Motor neuron (in vitro differentiated cells): ENCODE measurements around the gene CLDND2. TPM values are rescaled to one million over a fixed set of nuclear protein-coding genes. Genes with fewer than 3 reads are reported as not detected.

Source experiments
- ATAC-seq, 8 experiments: fragments of 200-7000 bp; cut with Tn5 transposase; replicated peaks in 6 of 8; 2 replicates each; pipeline ENCODE4 v1.8.0; 2021; ENCODE audit warnings: mild to moderate bottlenecking in 8 of 8, moderate library complexity in 8 of 8
- H3K27ac ChIP-seq, 2 donors: fragments of 250-450 bp; sonication (Bioruptor Pico); 2 replicates each; pipeline ENCODE4 v1.9.0; 2021; ENCODE audit warnings: antibody characterized with exemption in 2 of 2, mild to moderate bottlenecking in 2 of 2, moderate library complexity in 1 of 2
- H3K4me1 ChIP-seq, 2 donors: fragments of 250-450 bp; sonication (Bioruptor Pico); replicated peaks in 1 of 2; 2 replicates each; pipeline ENCODE4 v1.6.1; 2021; ENCODE audit warnings: antibody characterized with exemption in 2 of 2, mild to moderate bottlenecking in 2 of 2, moderate library complexity in 1 of 2
- H3K4me3 ChIP-seq, 5 donors: fragments of 250-450 bp; sonication (Bioruptor Pico); 2 replicates each; pipeline ENCODE4 v1.9.0; 2021; ENCODE audit warnings: antibody characterized with exemption in 5 of 5, mild to moderate bottlenecking in 5 of 5, moderate library complexity in 4 of 5
- WGBS, 10 experiments: fragments of 450-650 bp; shearing (Covaris generic); methylation state at CpG; one replicate each; pipeline ENCODE4 v1.0.0; 2022; 5-methylcytosine and 5-hydroxymethylcytosine counted together
- in situ Hi-C, 9 experiments: fragments of 400-800 bp; cut with MboI; loops; one replicate each; pipeline ENCODE4 v1.15.0; 2021; ENCODE audit warnings: low sequenced_read_pairs in 9 of 9, low pct_unique_long_range_greater_than_20kb in 2 of 9; ENCODE audit not compliant: unreplicated experiment in 9 of 9
- total RNA-seq, 8 experiments: library from RNA; unstranded; fragments of 300-600 nt; gene quantifications; 2 replicates each; pipeline versions ENCODE4 v1.2.3 to v1.2.4, GENCODE V29; 2022

The CLDND2 gene
- total RNA-seq, 8 experiments from 2014 or later: 0.36 to 4.1 (median 2.4) TPM

DNA sequence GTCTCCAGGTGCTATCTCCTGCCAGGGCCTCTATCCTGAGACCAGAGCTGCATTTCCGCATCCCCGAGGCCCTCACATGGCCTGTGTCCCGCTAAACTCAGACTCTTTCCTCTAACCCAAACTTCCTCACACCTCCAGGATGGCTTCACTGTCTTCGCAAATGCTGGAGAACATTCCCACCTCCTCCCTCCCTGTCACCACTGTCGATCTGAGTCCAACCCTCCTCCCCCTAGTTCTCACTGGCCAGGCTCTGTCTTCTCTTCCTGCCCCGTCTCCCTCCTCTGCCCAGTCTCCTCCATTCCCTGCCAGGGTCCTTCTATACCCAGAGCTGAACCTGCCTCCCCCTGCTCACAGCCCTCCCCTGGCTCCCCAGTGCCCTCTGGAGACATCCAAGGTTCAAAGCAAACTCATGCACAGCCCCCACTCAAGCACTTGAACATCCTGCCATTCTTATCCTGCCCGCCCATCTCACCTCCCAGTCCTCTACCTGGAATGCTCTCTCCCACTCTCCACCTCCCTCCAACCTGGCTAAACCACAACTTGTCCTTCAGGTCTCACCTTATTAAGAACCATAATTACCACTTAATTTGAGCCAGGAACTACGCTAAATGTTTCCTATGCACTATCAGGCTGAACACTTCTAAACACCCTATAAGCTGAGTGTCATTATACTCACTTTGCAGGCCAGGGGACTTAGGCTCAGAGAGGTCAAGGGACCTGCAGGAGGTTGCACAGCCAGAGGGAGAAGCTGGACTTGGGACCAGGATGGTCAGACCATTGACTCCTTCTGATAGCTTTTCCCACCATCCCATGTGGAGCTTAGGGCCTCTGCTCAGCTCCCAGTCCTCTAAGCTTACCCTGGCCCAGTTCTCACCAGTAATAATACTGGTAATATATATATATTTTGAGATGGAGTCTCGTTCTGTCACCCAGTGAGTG is 25.9 kb downstream of the CLDND2 start:
- ATAC-seq: no peak
- WGBS, 10 experiments: 66 to 100% (median 95%) methylated on average over 1 to 5 of the region's 9 CpGs; no CpG with 5 or more reads in 4 of the 10 experiments
- Histone ChIP-seq H3K27ac (no peak overlapping the region), H3K4me1 (peaks cover 0 to 7% of the 10 kb centered on the region in 2 donors), H3K4me3 (no peak overlapping the region)
- in situ Hi-C loops: no loop called here

GRCh38 chr19:51341976-51342580 is 26.7 kb downstream of the CLDND2 start, which contains the start of gene VSIG10L:
TSS of gene VSIG10L (minus strand) at chr19:51342139. CDS start at chr19:51342124, 15 bp downstream.
- H3K4me3 ChIP-seq: peak within 1 kb of the TSS in 2 of 5 donors; percentile 82 to 85
- WGBS, 10 experiments: 0 to 80% methylated on average over 1 of the region's 3 CpGs; no CpG with 5 or more reads in 8 of the 10 experiments
- in situ Hi-C loops: no loop called here
- no peak for ATAC-seq
- H3K27ac ChIP-seq: peak within 1 kb of the TSS in 1 of 2 donors; percentile 94
- H3K4me1 ChIP-seq: peaks cover 0 to 7% of the 10 kb centered on the region in 2 donors

- Histone ChIP-seq H3K4me3 (peak overlapping the region in 2 of 5 donors; percentile 82 to 85), H3K4me1 (peaks cover 0 to 7% of the 10 kb centered on the region in 2 donors), H3K27ac (peak overlapping the region in 1 of 2 donors; percentile 94)
- ATAC-seq: no peak
- in situ Hi-C loops: no loop called here
- WGBS, 10 experiments: 20 to 88% (median 67%) methylated on average over 1 to 9 of the region's 18 CpGs; no CpG with 5 or more reads in 6 of the 10 experiments
Measured at GRCh38 chr19:51341066-51341465, 27.7 kb downstream of the CLDND2 start.

DNA sequence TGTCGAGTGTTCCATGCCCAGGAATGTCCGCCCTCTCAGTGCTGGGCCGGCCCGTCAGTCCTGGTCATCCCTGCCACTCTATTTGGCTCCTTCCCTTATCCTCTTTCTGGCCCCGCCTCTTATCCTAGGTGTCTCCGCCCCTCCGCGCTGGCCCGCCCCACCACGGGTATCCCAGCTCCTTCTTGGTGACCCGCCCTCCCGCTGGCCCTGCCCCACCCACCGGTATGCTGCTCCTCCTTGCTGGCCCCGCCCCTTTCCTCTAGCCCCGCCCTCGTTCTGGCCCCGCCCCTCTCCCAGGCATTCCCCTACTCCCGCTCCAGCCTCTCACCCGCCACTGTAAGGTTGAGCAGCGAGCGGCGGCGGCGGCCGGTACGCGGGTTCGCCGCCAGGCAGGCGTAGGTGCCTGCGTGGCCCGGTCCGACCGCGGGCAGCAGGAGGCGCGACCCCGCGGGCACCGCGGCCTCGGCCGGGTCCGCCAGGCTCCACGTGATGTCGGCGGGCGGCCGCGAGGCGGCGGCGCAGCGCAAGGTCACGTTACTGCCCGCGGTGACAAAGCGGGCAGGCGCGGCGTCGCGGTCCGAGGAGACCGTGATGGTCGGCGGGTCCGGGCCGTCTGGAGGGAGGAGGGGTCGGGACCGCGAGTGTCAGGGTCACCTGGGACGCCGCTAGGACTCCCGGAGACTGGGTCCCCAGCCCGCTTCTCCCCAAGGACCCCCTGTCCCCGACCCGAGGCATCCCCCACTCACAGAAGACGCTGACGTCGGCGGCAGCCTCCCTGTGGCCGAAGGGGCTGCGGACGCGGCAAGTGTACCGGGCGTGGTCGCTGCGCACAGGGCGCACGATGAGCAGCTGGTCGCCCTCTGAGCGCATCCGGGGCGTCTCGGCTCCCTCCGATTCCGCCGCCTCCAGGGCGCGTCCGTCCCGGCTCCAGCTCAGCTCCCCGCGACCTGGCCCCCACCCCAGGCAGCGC is 28.8 kb downstream of the CLDND2 start:
- peaks cover 0 to 7% of the 10 kb centered on the region in 2 donors for H3K4me1 ChIP-seq
- ATAC-seq: peak; percentile 67 to 85 (median 82)
- 0 to 7% (median 0%) methylated on average over 1 to 11 of the region's 107 CpGs; no CpG with 5 or more reads in 7 of the 10 experiments for WGBS, 10 experiments
- H3K4me3 ChIP-seq: peak overlapping the region; percentile 72 to 85 (median 82)
- H3K27ac ChIP-seq: peak overlapping the region; percentile 88 to 94
- in situ Hi-C loops: no loop called here

GRCh38 chr19:51339313-51339686 is 29.5 kb downstream of the CLDND2 start:
- peak overlapping the region in 1 of 2 donors; percentile 71 for H3K27ac ChIP-seq
- ATAC-seq: peak in 5 of 8 experiments; percentile 0 to 4 (median 1)
- H3K4me1 ChIP-seq: peaks cover 0 to 7% of the 10 kb centered on the region in 2 donors
- H3K4me3 ChIP-seq: peak overlapping the region; percentile 72 to 85 (median 82)
- in situ Hi-C loops: no loop called here
- 0 to 4% (median 0%) methylated on average over 1 to 8 of the region's 10 CpGs; no CpG with 5 or more reads in 3 of the 10 experiments for WGBS, 10 experiments

DNA sequence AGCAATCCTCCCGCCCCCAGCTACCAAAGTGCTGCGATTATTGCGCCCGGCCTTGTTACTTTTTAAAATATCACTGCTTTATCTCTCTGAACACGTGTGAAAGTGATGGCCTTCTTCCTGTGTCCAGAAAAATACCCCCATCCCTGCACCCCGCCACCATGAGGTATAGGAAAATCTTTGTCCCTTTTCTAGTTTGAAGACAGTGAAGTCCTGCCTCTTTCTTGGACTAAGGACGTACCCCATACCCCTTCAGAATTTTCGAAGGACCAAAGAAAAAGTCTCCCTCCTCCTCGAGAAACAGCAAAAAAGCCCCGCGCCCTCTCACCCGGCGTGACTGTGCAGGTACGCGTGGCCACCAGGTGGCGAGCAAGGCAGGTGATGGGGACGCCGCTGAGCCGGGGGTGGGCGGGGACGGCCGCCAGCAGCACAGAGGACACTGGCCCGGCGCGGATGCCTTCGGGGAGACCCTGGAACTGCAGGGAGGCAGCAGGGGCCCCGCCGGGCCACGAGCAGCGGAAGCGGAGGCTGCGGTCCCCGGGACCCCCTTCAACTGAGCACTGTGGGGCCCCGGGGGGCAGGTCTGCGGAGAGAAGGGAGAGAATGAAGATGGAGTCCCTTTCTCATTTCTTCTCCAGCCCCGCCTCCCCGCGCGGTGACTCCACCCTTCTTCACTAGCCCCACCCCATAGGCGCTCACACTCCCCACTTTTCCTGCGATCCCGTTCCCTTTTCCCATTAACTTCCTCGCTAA is 30.1 kb downstream of the CLDND2 start:
- in situ Hi-C loops: no loop called here
- WGBS, 10 experiments: 0 to 82% (median 43%) methylated on average over 1 to 10 of the region's 43 CpGs; no CpG with 5 or more reads in 1 of the 10 experiments
- ATAC-seq: peak; percentile 41 to 67 (median 50)

DNA sequence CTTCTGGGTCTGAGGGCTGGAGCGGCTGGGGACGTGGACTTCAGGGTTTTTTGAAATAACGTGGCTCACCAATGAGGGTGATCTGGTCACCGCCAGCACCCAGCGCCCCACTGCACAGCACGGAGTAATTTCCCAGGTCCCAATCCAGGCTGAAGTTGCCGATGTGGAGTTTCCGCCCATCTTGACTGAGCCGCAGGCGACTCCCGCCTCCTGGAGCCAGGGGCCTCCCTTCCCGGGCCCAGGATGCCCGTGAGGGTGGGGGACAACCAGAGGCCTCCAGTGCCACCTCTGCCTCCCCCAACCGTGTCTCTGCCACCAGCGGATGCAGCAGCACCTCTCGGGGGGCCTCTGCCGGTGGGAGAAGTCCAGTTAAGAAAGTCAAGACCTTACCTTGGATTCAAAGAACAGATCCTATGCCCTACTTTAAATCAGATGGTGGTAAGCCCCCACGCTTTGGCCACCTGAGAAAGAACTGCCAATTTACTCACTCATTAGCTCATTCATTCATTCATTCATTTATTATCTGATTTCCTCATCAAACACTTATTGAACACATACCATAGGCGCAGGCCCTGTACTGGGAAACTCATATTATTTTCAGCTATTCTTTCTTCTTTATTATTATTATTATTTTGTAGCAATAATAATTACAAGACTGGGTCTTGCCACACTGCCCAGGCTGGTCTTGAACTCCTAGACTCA is 30.8 kb downstream of the CLDND2 start:
- 51 to 100% (median 85%) methylated on average over 1 to 9 of the region's 19 CpGs; no CpG with 5 or more reads in 2 of the 10 experiments for WGBS, 10 experiments
- H3K4me1 ChIP-seq: peaks cover 0 to 7% of the 10 kb centered on the region in 2 donors
- peak overlapping the region in 3 of 5 donors; percentile 81 to 85 (median 85) for H3K4me3 ChIP-seq
- no peak overlapping the region for H3K27ac ChIP-seq
- in situ Hi-C loops: no loop called here
- no peak for ATAC-seq

More for the DNA sequence above, 30.1 kb downstream of the CLDND2 start:
- Histone ChIP-seq H3K4me1 (peaks cover 0 to 7% of the 10 kb centered on the region in 2 donors), H3K4me3 (peak overlapping the region; percentile 72 to 85 (median 82)), H3K27ac (peak overlapping the region; percentile 71)

- no peak overlapping the region for H3K4me3 ChIP-seq
- no peak overlapping the region for H3K27ac ChIP-seq
- peaks cover 0 to 7% of the 10 kb centered on the region in 2 donors for H3K4me1 ChIP-seq
- WGBS, 10 experiments: 76 to 100% (median 92%) methylated on average over 1 to 5 of the region's 13 CpGs; no CpG with 5 or more reads in 7 of the 10 experiments
- ATAC-seq: no peak
- in situ Hi-C loops: no loop called here
Measured at GRCh38 chr19:51337141-51337860, 31.5 kb downstream of the CLDND2 start.

GRCh38 chr19:51333836-51334460 is 34.9 kb downstream of the CLDND2 start:
- 68 to 100% (median 83%) methylated on average over 1 to 5 of the region's 13 CpGs; no CpG with 5 or more reads in 3 of the 10 experiments for WGBS, 10 experiments
- in situ Hi-C loops: no loop called here
- H3K27ac ChIP-seq: no peak overlapping the region
- no peaks in the 10 kb centered on the region for H3K4me1 ChIP-seq
- ATAC-seq: no peak
- H3K4me3 ChIP-seq: no peak overlapping the region

- no peak for ATAC-seq
- Histone ChIP-seq H3K4me3 (no peak overlapping the region), H3K4me1 (peaks cover 4 to 5% of the 10 kb centered on the region in 2 donors), H3K27ac (no peak overlapping the region)
- in situ Hi-C loops: no loop called here
- 60 to 100% (median 82%) methylated on average over 1 to 6 of the region's 6 CpGs for WGBS, 10 experiments
Measured at GRCh38 chr19:51331716-51332115, 37.1 kb downstream of the CLDND2 start.
